GM12878 (cell line): Measurements from ENCODE around the gene EBLN1. TPM values are rescaled to one million over a fixed set of nuclear protein-coding genes. Genes with fewer than 3 reads are reported as not detected.
A peak's percentile ranks its signal among the peaks of the same experiment; 100 is the strongest.

ENCODE experiments used
- ATAC-seq: fragments of 200-7000 bp; cut with Tn5 transposase; 3 replicates; pipeline ENCODE4 v1.9.1; 2020; ENCODE audit warnings: mild to moderate bottlenecking, moderate library complexity
- BruUV-seq: library from RNA; stranded (reverse); fragments of 400-500 nt; replicated peaks from 2 replicates; lab custom pipeline; 2021; lab: Mats Ljungman, UMichigan
- CTCF ChIA-PET: fragments of 300-600 bp; sonication (Branson Sonifier 250); formaldehyde crosslinking; extraction: SDS; loops from one replicate; lab custom pipeline; 2021; ENCODE audit warnings: inconsistent platforms; lab: Yijun Ruan, JAX
- POLR2A ChIA-PET: fragments of 350-600 bp; formaldehyde crosslinking; extraction: SDS; loops from one replicate; lab custom pipeline; 2021; ENCODE audit warnings: inconsistent platforms; lab: Charles Lee
- RAD21 ChIA-PET: fragments of 300-600 bp; sonication (Branson Sonifier 250); formaldehyde crosslinking; loops from one replicate; lab custom pipeline; 2023; ENCODE audit warnings: antibody characterized with exemption; ENCODE audit not compliant: unreplicated experiment; lab: Charles Lee
- SMC1A ChIA-PET: fragments of 300-600 bp; sonication (Branson Sonifier 250); formaldehyde crosslinking; loops from one replicate; lab custom pipeline; 2023; ENCODE audit not compliant: unreplicated experiment, uncharacterized antibody; lab: Charles Lee
- DNase-seq: peaks from one replicate; pipeline ENCODE4 v3.0.0-alpha.2; 2011; ENCODE audit warnings: low read depth, low spot score
- FAIRE-seq: peaks from 3 replicates; lab custom pipeline; 2011; peaks lifted over from hg19 to GRCh38; lab: Jason Lieb, UNC
- H2AFZ ChIP-seq: 2 replicates; pipeline ENCODE4 v1.6.0; 2011; ENCODE audit warnings: low read depth, low read length, control low read depth; ENCODE audit not compliant: control insufficient read depth
- H3K27ac ChIP-seq: 2 replicates; pipeline ENCODE4 v1.5.1; 2011; ENCODE audit warnings: control low read depth; ENCODE audit not compliant: control insufficient read depth, insufficient read depth
- H3K27me3 ChIP-seq, 2 experiments: replicated peaks in 1 of 2; 2 replicates each; pipeline versions ENCODE4 v1.6.0 to v1.6.1; 2011; ENCODE audit warnings: low read length in 1 of 2; ENCODE audit not compliant: control insufficient read depth in 2 of 2, insufficient read depth in 2 of 2
- H3K36me3 ChIP-seq, 2 experiments: 2 replicates each; pipeline ENCODE4 v1.5.1; 2011; ENCODE audit warnings: low read length in 1 of 2; ENCODE audit not compliant: control insufficient read depth in 2 of 2, insufficient read depth in 2 of 2
- H3K4me1 ChIP-seq: 2 replicates; pipeline ENCODE4 v1.6.1; 2011; ENCODE audit warnings: mild to moderate bottlenecking, low read length, moderate library complexity, mixed read lengths; ENCODE audit not compliant: control insufficient read depth, insufficient read depth
- H3K4me2 ChIP-seq: 2 replicates; pipeline ENCODE4 v1.6.0; 2011; ENCODE audit warnings: control low read depth; ENCODE audit not compliant: control insufficient read depth, insufficient read depth
- H3K4me3 ChIP-seq: fragments of 200-600 bp; sonication (generic); 2 replicates; pipeline ENCODE4 v1.5.1; 2016
- H3K79me2 ChIP-seq: 2 replicates; pipeline ENCODE4 v1.6.0; 2011; ENCODE audit warnings: low read length; ENCODE audit not compliant: control insufficient read depth, insufficient read depth
- H3K9ac ChIP-seq: 2 replicates; pipeline ENCODE4 v1.8.0; 2011; ENCODE audit warnings: low read length, control low read depth, mixed read lengths; ENCODE audit not compliant: control insufficient read depth, insufficient read depth
- H3K9me3 ChIP-seq: replicated peaks from 3 replicates; pipeline ENCODE4 v1.5.1; 2011; ENCODE audit warnings: mild to moderate bottlenecking, low read length; ENCODE audit not compliant: control insufficient read depth, insufficient read depth
- H4K20me1 ChIP-seq: 2 replicates; pipeline ENCODE4 v1.6.0; 2011; ENCODE audit not compliant: control insufficient read depth, insufficient read depth
- CTCF ChIP-seq, 3 experiments: IDR thresholded peaks in 2 of 3; conservative IDR thresholded peaks in 1 of 3; 2 replicates each; pipeline ENCODE4 v1.5.1; 2011; ENCODE audit warnings: low read depth in 3 of 3, low read length in 3 of 3, mild to moderate bottlenecking in 3 of 3, control low read depth in 2 of 3, moderate library complexity in 2 of 3, inconsistent platforms in 1 of 3, mixed read lengths in 1 of 3; ENCODE audit not compliant: control insufficient read depth in 2 of 3, insufficient read depth in 1 of 3; ENCODE audit errors: extremely low read depth in 1 of 3
- CUX1 ChIP-seq: IDR thresholded peaks from 2 replicates; pipeline ENCODE4 v1.6.1; 2012; ENCODE audit warnings: improper control_type of control experiment, low read depth, low read length; ENCODE audit not compliant: insufficient replicate concordance
- DPF2 ChIP-seq: fragments of 450-650 bp; IDR thresholded peaks from 2 replicates; pipeline ENCODE4 v1.6.1; 2017; ENCODE audit warnings: mild to moderate bottlenecking
- E2F8 ChIP-seq: fragments of 450-650 bp; IDR thresholded peaks from 2 replicates; pipeline ENCODE4 v1.6.1; 2018; ENCODE audit warnings: mild to moderate bottlenecking, low read depth, moderate library complexity; ENCODE audit not compliant: partially characterized antibody
- KAT2A ChIP-seq: conservative IDR thresholded peaks from 2 replicates; pipeline ENCODE4 v1.6.1; 2011; ENCODE audit warnings: low read depth, low read length; ENCODE audit not compliant: control insufficient read depth
- MEF2A ChIP-seq: IDR thresholded peaks from 2 replicates; pipeline ENCODE4 v1.6.1; 2011; ENCODE audit warnings: low read depth, mild to moderate bottlenecking, low read length, moderate library complexity; ENCODE audit not compliant: insufficient read depth
- NBN ChIP-seq: fragments of 450-650 bp; IDR thresholded peaks from 2 replicates; pipeline ENCODE4 v1.6.1; 2016
- NFYA ChIP-seq: IDR thresholded peaks from 2 replicates; pipeline ENCODE4 v1.6.1; 2011; ENCODE audit warnings: low read depth, mild to moderate bottlenecking, low read length, improper control_type of control experiment, borderline replicate concordance
- RAD21 ChIP-seq: IDR thresholded peaks from 2 replicates; pipeline ENCODE4 v1.6.1; 2011; ENCODE audit warnings: mild to moderate bottlenecking, low read depth, low read length, moderate library complexity; ENCODE audit not compliant: insufficient read depth
- SMC3 ChIP-seq: IDR thresholded peaks from 2 replicates; pipeline ENCODE4 v1.6.1; 2011; ENCODE audit warnings: low read length, improper control_type of control experiment, borderline replicate concordance
- TCF12 ChIP-seq: IDR thresholded peaks from 2 replicates; pipeline ENCODE4 v1.6.1; 2011; ENCODE audit warnings: low read depth, mild to moderate bottlenecking, low read length
- ZBED1 ChIP-seq: IDR thresholded peaks from 2 replicates; pipeline ENCODE4 v1.6.1; 2016; ENCODE audit warnings: borderline replicate concordance
- WGBS: methylation state at CpG from one replicate; pipeline ENCODE4 v1.1.6; 2016; ENCODE audit warnings: low lambda C conversion rate; ENCODE audit not compliant: insufficient replicate concordance, insufficient coverage; ENCODE audit errors: missing lambda C conversion rate; 5-methylcytosine and 5-hydroxymethylcytosine counted together
- in situ Hi-C: fragments of 300-500 bp; cut with MboI; formaldehyde crosslinking; loops from 9 replicates; pipeline ENCODE4 v1.14.3; 2018; ENCODE audit warnings: mixed read lengths
- intact Hi-C: fragments of 100-400 bp; cut with micrococcal nuclease; formaldehyde crosslinking; loops from one replicate; pipeline ENCODE4 v1.14.2; 2022; ENCODE audit not compliant: unreplicated experiment
- polyA plus RNA-seq, 11 experiments: library from polyadenylated mRNA; depleted of rRNA in 4 of 11; unstranded in 6 of 11; stranded (reverse) in 5 of 11; fragments of >200 nt; fragmentation: Nextera tagmentation in 4 of 11; fragmentation: Illumina TruSeq in 1 of 11; extraction: Ambion mirVana in 4 of 11; extraction: Trizol in 1 of 11; gene quantifications; 1 replicate in 1 of 11; 2 replicates in 10 of 11; pipeline versions ENCODE4 v1.2.1 to v1.2.3, GENCODE V29; 2011 to 2016; ENCODE audit warnings: inconsistent platforms in 2 of 11, missing spikeins in 2 of 11, low read depth in 1 of 11
- total RNA-seq, 4 experiments: library from RNA; depleted of rRNA in 3 of 4; stranded (reverse); fragments of >200 nt in 3 of 4; fragmentation: Illumina TruSeq in 1 of 4; extraction: Trizol in 1 of 4; gene quantifications; 2 replicates each; pipeline versions ENCODE4 v1.2.1 to v1.2.3, GENCODE V29; 2013 to 2021

The EBLN1 gene
- total and polyA plus RNA-seq, 10 of the 15 experiments (the other 5 are each of a cell fraction or from before 2014, with no cell fraction given) = not detected

DNA sequence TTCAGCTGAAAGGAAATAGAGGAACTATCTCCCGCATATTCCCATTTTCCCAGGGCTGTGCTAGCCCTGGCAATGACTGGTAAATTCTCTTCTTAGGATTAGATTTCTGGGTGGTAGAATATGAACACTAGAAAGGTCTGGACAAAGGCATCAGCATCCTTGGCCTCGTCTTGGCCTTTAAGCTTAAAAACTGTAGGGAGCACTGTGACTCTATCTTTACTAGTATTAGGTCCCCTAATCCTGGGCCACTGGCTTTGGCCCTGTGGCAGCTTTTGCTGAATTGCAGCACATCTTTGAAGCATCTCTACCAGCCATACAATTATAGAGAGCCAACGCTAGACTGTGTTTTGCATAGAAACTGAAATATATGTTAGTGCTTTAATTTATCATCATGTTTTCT, 41.5 kb upstream of the EBLN1 start:
- FAIRE-seq (no peak), DNase-seq (no peak), ATAC-seq (peak; percentile 82)
- H3K27ac ChIP-seq = no peak overlapping the region
- H3K27me3 ChIP-seq = no peaks in the 10 kb centered on the region; a peak in 1 of 4 replicates
- ChIA-PET POLR2A (interaction anchor here (0.6 kb wide), 1 partner anchor 8 kb away, joined by 6 read pairs; no protein-coding TSS in a partner anchor), RAD21 (interaction anchor here (0.8 kb wide), 1 partner anchor 268 kb away, joined by 3 read pairs; no protein-coding TSS in a partner anchor), CTCF (interaction anchor here (0.5 to 2.5 kb wide), 4 partner anchors 16 to 730 kb away, joined by 3 to 13 read pairs (median 4); no protein-coding TSS in a partner anchor), SMC1A (interaction anchor here (1.0 to 2.3 kb wide), 4 partner anchors 10 to 730 kb away, joined by 4 to 7 read pairs (median 6); no protein-coding TSS in a partner anchor)
- no TSS peak for BruUV-seq
- no peak overlapping the region for H3K4me3 ChIP-seq
- in situ Hi-C loops (loop anchor here (25.0 kb wide), 1 partner anchor 728 kb away; no protein-coding TSS in a partner anchor), intact Hi-C loops (loop anchor here (5.0 to 10.0 kb wide), 2 partner anchors 176 to 728 kb away; no protein-coding TSS in a partner anchor)
- no peak overlapping the region for H3K9ac ChIP-seq
- H3K4me2 ChIP-seq = no peak overlapping the region
- H3K36me3 ChIP-seq = no peaks in the 10 kb centered on the region
- H2AFZ ChIP-seq = no peak overlapping the region
- no peaks in the 10 kb centered on the region for H3K79me2 ChIP-seq
- no peaks in the 10 kb centered on the region for H3K4me1 ChIP-seq
- H3K9me3 ChIP-seq = no peaks in the 10 kb centered on the region
- WGBS = 33% methylated on average over 3 of the region's 3 CpGs
- H4K20me1 ChIP-seq = no peaks in the 10 kb centered on the region
- TF ChIP-seq SMC3 (peak; percentile 53; the same call in 1 of the 2 replicates), NFYA (no peak), ZBED1 (no peak), DPF2 (no peak), E2F8 (no peak), NBN (no peak), RAD21 (peak; percentile 68), KAT2A (no peak), CUX1 (no peak), MEF2A (no peak), CTCF (IDR thresholded peaks at IDR 0.05 in 2 of 3, conservative IDR thresholded peaks at IDR 0.05 in 1 of 3; ENCODE audit: control insufficient read depth in 2 of 3, extremely low read depth in 1 of 3, insufficient read depth in 1 of 3, low read depth in 3 of 3, low read length in 3 of 3) (peak; percentile 14 to 48 (median 33); a peak in 3 of 6 replicates), TCF12 (no peak)
